AG04450 (cell line): ENCODE measurements around the gene CDC42BPB. TPM values are rescaled to one million over a fixed set of nuclear protein-coding genes. Genes with fewer than 3 reads are reported as not detected.

Source experiments
- CTCF ChIA-PET: fragments of 300-600, 350-600 bp; formaldehyde crosslinking; extraction: SDS; loops from one replicate; lab custom pipeline; 2022; ENCODE audit warnings: antibody characterized with exemption, inconsistent platforms; lab: Charles Lee
- POLR2A ChIA-PET: fragments of 350-600 bp; formaldehyde crosslinking; extraction: SDS; loops from one replicate; lab custom pipeline; 2021; ENCODE audit warnings: antibody characterized with exemption, inconsistent platforms; lab: Yijun Ruan, JAX
- DNase-seq: peaks from one replicate; pipeline ENCODE4 v3.0.0-alpha.2; 2011; ENCODE audit warnings: low read depth, low spot score
- H3K27ac ChIP-seq: one replicate; pipeline ENCODE4 v1.5.1; 2012; ENCODE audit warnings: low read depth, low read length, control low read depth
- H3K27me3 ChIP-seq: one replicate; pipeline ENCODE4 v1.6.0; 2012; ENCODE audit warnings: low read length; ENCODE audit not compliant: control insufficient read depth, insufficient read depth
- H3K4me3 ChIP-seq: 2 replicates; pipeline ENCODE4 v1.5.1; 2011; ENCODE audit warnings: mild to moderate bottlenecking, low read depth, low read length, control low read depth
- H3K9me3 ChIP-seq: 2 replicates; pipeline ENCODE4 v1.5.1; 2012; ENCODE audit warnings: low read length; ENCODE audit not compliant: control insufficient read depth, insufficient read depth
- CTCF ChIP-seq: IDR thresholded peaks from 2 replicates; pipeline ENCODE4 v1.5.1; 2011; ENCODE audit warnings: low read depth, low read length, control low read depth, inconsistent platforms
- polyA plus RNA-seq: library from polyadenylated mRNA; depleted of rRNA; stranded (reverse); fragments of >200 nt; gene quantifications from 2 replicates; pipeline ENCODE4 v1.2.3, GENCODE V29; 2011

CDC42BPB gene
- polyA plus RNA-seq, 1 experiment, result 57.0 TPM

- H3K27me3 ChIP-seq, result no peaks in the 10 kb centered on the region
- ChIA-PET POLR2A (no interaction called here), CTCF (no interaction called here)
- no peak for TF ChIP-seq CTCF
- no peak overlapping the region for H3K27ac ChIP-seq
- no peak overlapping the region for H3K4me3 ChIP-seq
- peaks cover 9% of the 10 kb centered on the region; the same call in 1 of the 2 replicates for H3K9me3 ChIP-seq
- DNase-seq, result no peak
Measured at GRCh38 chr14:103008126-103008525, 49.2 kb downstream of the CDC42BPB start.

- H3K4me3 ChIP-seq, result no peak overlapping the region
- POLR2A ChIA-PET, result no interaction called here
- no peak for TF ChIP-seq CTCF
- no peak overlapping the region for H3K27ac ChIP-seq
- no peak for DNase-seq
- H3K9me3 ChIP-seq, result peaks cover 9% of the 10 kb centered on the region; the same call in 1 of the 2 replicates
- CTCF ChIA-PET, result no interaction called here
- no peaks in the 10 kb centered on the region for H3K27me3 ChIP-seq
Measured at GRCh38 chr14:103007555-103007954, 49.8 kb downstream of the CDC42BPB start.

GRCh38 chr14:103006991-103007520, 50.3 kb downstream of the CDC42BPB start:
- H3K9me3 ChIP-seq, result peaks cover 9% of the 10 kb centered on the region; the same call in 1 of the 2 replicates
- no peak for DNase-seq
- no peaks in the 10 kb centered on the region for H3K27me3 ChIP-seq
- no peak overlapping the region for H3K4me3 ChIP-seq
- no peak for TF ChIP-seq CTCF
- H3K27ac ChIP-seq, result no peak overlapping the region
- CTCF ChIA-PET, result no interaction called here
- POLR2A ChIA-PET, result no interaction called here

GRCh38 chr14:103006106-103006505, 51.2 kb downstream of the CDC42BPB start:
- Histone ChIP-seq H3K4me3 (no peak overlapping the region), H3K27ac (no peak overlapping the region), H3K9me3 (peaks cover 8% of the 10 kb centered on the region; the same call in 1 of the 2 replicates), H3K27me3 (no peaks in the 10 kb centered on the region)
- DNase-seq, result no peak
- ChIA-PET CTCF (no interaction called here), POLR2A (no interaction called here)
- TF ChIP-seq CTCF, result no peak

- H3K27ac ChIP-seq, result no peak overlapping the region
- H3K9me3 ChIP-seq, result peaks cover 5% of the 10 kb centered on the region; the same call in 1 of the 2 replicates
- ChIA-PET CTCF (no interaction called here), POLR2A (no interaction called here)
- TF ChIP-seq CTCF, result no peak
- DNase-seq, result no peak
- no peaks in the 10 kb centered on the region for H3K27me3 ChIP-seq
- H3K4me3 ChIP-seq, result no peak overlapping the region
Measured at GRCh38 chr14:103003850-103004249, 53.5 kb downstream of the CDC42BPB start.
